Measurements from ENCODE around the gene KRT1. TPM values are rescaled to one million over a fixed set of nuclear protein-coding genes. Genes with fewer than 3 reads are reported as not detected.

Gene KRT1
- total and polyA plus RNA-seq, 10 of the 15 experiments (the other 5 are each of a cell fraction or from before 2014, with no cell fraction given) = not detected

GRCh38 chr12:52687497-52688385 is 7.5 kb upstream of the KRT1 start:
- no peak overlapping the region for H3K4me3 ChIP-seq
- CTCF ChIA-PET = interaction anchor here (0.7 kb wide), 1 partner anchor 11 kb away, joined by 3 read pairs; no protein-coding TSS in a partner anchor
- RAD21 ChIA-PET (ENCODE audit: unreplicated experiment) = no interaction called here
- H3K9ac ChIP-seq (ENCODE audit: control insufficient read depth, insufficient read depth, low read length) = no peak overlapping the region
- H2AFZ ChIP-seq (ENCODE audit: control insufficient read depth, low read depth, low read length) = no peak overlapping the region
- peaks cover 4% of the 10 kb centered on the region; the same call in 1 of the 2 replicates for H4K20me1 ChIP-seq (ENCODE audit: control insufficient read depth, insufficient read depth)
- ATAC-seq (no peak), FAIRE-seq (no peak), DNase-seq (ENCODE audit: low read depth, low spot score) (no peak)
- H3K4me1 ChIP-seq (ENCODE audit: control insufficient read depth, insufficient read depth, low read length) = no peaks in the 10 kb centered on the region
- intact Hi-C loops (cut with micrococcal nuclease; ENCODE audit: unreplicated experiment) = no loop called here
- in situ Hi-C loops (cut with MboI) = no loop called here
- peaks cover 11 to 12% of the 10 kb centered on the region in 2 experiments for H3K27me3 ChIP-seq (replicated peaks in 1 of 2; ENCODE audit: control insufficient read depth in 2 of 2, insufficient read depth in 2 of 2, low read length in 1 of 2)
- H3K4me2 ChIP-seq (ENCODE audit: control insufficient read depth, insufficient read depth) = no peak overlapping the region
- WGBS (ENCODE audit: insufficient coverage, insufficient replicate concordance, low lambda C conversion rate, missing lambda C conversion rate) = 16% methylated on average over 8 of the region's 8 CpGs
- H3K79me2 ChIP-seq (ENCODE audit: control insufficient read depth, insufficient read depth, low read length) = no peaks in the 10 kb centered on the region
- TF ChIP-seq MLLT1 (IDR thresholded peaks at IDR 0.05) (no peak), RAD21 (IDR thresholded peaks at IDR 0.05; ENCODE audit: insufficient read depth, low read depth, low read length) (no peak), ETV6 (conservative IDR thresholded peaks at IDR 0.05 in 1 of 2, IDR thresholded peaks at IDR 0.05 in 1 of 2; ENCODE audit: borderline replicate concordance in 1 of 2, low read depth in 1 of 2) (no peak), CEBPB (IDR thresholded peaks at IDR 0.05; ENCODE audit: borderline replicate concordance in 1 of 2, low read depth in 2 of 2, low read length in 2 of 2) (no peak), NFXL1 (IDR thresholded peaks at IDR 0.05; ENCODE audit: borderline replicate concordance) (no peak), NFYB (IDR thresholded peaks at IDR 0.05; ENCODE audit: insufficient read depth, low read depth, low read length) (no peak), TCF12 (IDR thresholded peaks at IDR 0.05; ENCODE audit: low read depth, low read length) (no peak)
- SMC1A ChIA-PET (ENCODE audit: uncharacterized antibody, unreplicated experiment) = no interaction called here
- H3K27ac ChIP-seq (ENCODE audit: control insufficient read depth, insufficient read depth) = no peak overlapping the region
- no peaks in the 10 kb centered on the region for H3K36me3 ChIP-seq (ENCODE audit: control insufficient read depth in 2 of 2, insufficient read depth in 2 of 2, low read length in 1 of 2)
- no peaks in the 10 kb centered on the region for H3K9me3 ChIP-seq (replicated peaks; ENCODE audit: control insufficient read depth, insufficient read depth, low read length)
- POLR2A ChIA-PET = no interaction called here
- BruUV-seq (replicated peaks) = no TSS peak

All from GM12878 (cell line).